Progenitor cell of endocrine pancreas (in vitro differentiated cells): ENCODE data around the gene MUS81. TPM values are rescaled to one million over a fixed set of nuclear protein-coding genes. Genes with fewer than 3 reads are reported as not detected.
"Not testable (repeated sequence)": the region's sequence is repeated elsewhere in the genome, so short reads cannot be mapped to it uniquely, and the experiment has no call there.

Source experiments
- DNase-seq: peaks from one replicate; pipeline ENCODE4 v3.0.0; 2021; ENCODE audit warnings: low spot score; ENCODE audit not compliant: unreplicated experiment
- H3K27ac Mint-ChIP-seq: 2 replicates; pipeline ENCODE4 v1.8.0; 2021; ENCODE audit warnings: mild to moderate bottlenecking, moderate library complexity, mixed read lengths
- H3K27me3 Mint-ChIP-seq: 2 replicates; pipeline ENCODE4 v1.8.0; 2021; ENCODE audit warnings: mixed read lengths
- H3K36me3 Mint-ChIP-seq: 2 replicates; pipeline ENCODE4 v1.8.0; 2022; ENCODE audit warnings: mixed read lengths; ENCODE audit not compliant: insufficient read depth
- H3K4me1 Mint-ChIP-seq: 2 replicates; pipeline ENCODE4 v1.8.0; 2021; ENCODE audit warnings: low read depth, mixed read lengths
- H3K4me3 Mint-ChIP-seq: 2 replicates; pipeline ENCODE4 v1.8.0; 2021; ENCODE audit warnings: low read depth, mild to moderate bottlenecking, moderate library complexity, mixed read lengths
- H3K9me3 Mint-ChIP-seq: 2 replicates; pipeline ENCODE4 v1.8.0; 2021; ENCODE audit warnings: low read depth, mixed read lengths
- CTCF ChIP-seq: fragments of 200-600 bp; sonication (generic); IDR thresholded peaks from one replicate; pipeline ENCODE4 v1.5.0; 2021; ENCODE audit warnings: antibody characterized with exemption, mild to moderate bottlenecking; ENCODE audit not compliant: unreplicated experiment
- total RNA-seq: library from RNA; stranded (reverse); gene quantifications from 2 replicates; pipeline ENCODE4 v1.2.1, GENCODE V29; 2021

The MUS81 gene
- total RNA-seq, 1 donor from 2014 or later = 60.5 TPM

- TF ChIP-seq CTCF = no peak
- no peaks in the 10 kb centered on the region for H3K9me3 Mint-ChIP-seq
- H3K36me3 Mint-ChIP-seq = no peaks in the 10 kb centered on the region
- peaks cover 9% of the 10 kb centered on the region for H3K27me3 Mint-ChIP-seq
- no peak for DNase-seq
- H3K4me1 Mint-ChIP-seq = peaks cover 1% of the 10 kb centered on the region
- H3K27ac Mint-ChIP-seq = peak overlapping the region; percentile 14
- no peak overlapping the region for H3K4me3 Mint-ChIP-seq
Observed at GRCh38 chr11:65826984-65827735, 33.1 kb upstream of the MUS81 start.

- no peaks in the 10 kb centered on the region for H3K9me3 Mint-ChIP-seq
- no peak overlapping the region for H3K27ac Mint-ChIP-seq
- DNase-seq = no peak
- no peaks in the 10 kb centered on the region for H3K36me3 Mint-ChIP-seq
- H3K4me1 Mint-ChIP-seq = peaks cover 5% of the 10 kb centered on the region
- TF ChIP-seq CTCF = no peak
- H3K4me3 Mint-ChIP-seq = no peak overlapping the region
- H3K27me3 Mint-ChIP-seq = peaks cover 16% of the 10 kb centered on the region
Observed at GRCh38 chr11:65829459-65829858, 30.8 kb upstream of the MUS81 start.

GRCh38 chr11:65832231-65832630, 28.0 kb upstream of the MUS81 start:
- H3K4me1 Mint-ChIP-seq, DNase-seq, H3K9me3 Mint-ChIP-seq, H3K36me3 Mint-ChIP-seq: not testable (repeated sequence)
- H3K27ac Mint-ChIP-seq = peak overlapping the region; percentile 39
- H3K4me3 Mint-ChIP-seq = peak overlapping the region; percentile 37
- H3K27me3 Mint-ChIP-seq = peaks cover 16% of the 10 kb centered on the region

GRCh38 chr11:65833297-65834030, 26.8 kb upstream of the MUS81 start, which contains the start of gene SNX32:
SNX32 (plus strand) TSS chr11:65833963; CDS start chr11:65834066, 103 bp downstream.
- peak; percentile 89 for DNase-seq
- H3K36me3 Mint-ChIP-seq = no peaks in the 10 kb centered on the region
- no peak for TF ChIP-seq CTCF
- H3K4me1 Mint-ChIP-seq = peaks cover 5% of the 10 kb centered on the region
- H3K27ac Mint-ChIP-seq = no peak within 1 kb of the TSS
- no peak within 1 kb of the TSS for H3K4me3 Mint-ChIP-seq
- no peaks in the 10 kb centered on the region for H3K9me3 Mint-ChIP-seq
- H3K27me3 Mint-ChIP-seq = peaks cover 16% of the 10 kb centered on the region

- H3K4me1 Mint-ChIP-seq = peaks cover 5% of the 10 kb centered on the region
- no peaks in the 10 kb centered on the region for H3K36me3 Mint-ChIP-seq
- no peak for TF ChIP-seq CTCF
- H3K27ac Mint-ChIP-seq = no peak overlapping the region
- DNase-seq = no peak
- no peak overlapping the region for H3K4me3 Mint-ChIP-seq
- H3K27me3 Mint-ChIP-seq = peaks cover 16% of the 10 kb centered on the region
- no peaks in the 10 kb centered on the region for H3K9me3 Mint-ChIP-seq
Observed at GRCh38 chr11:65834202-65834601, 26.0 kb upstream of the MUS81 start.
